GM21529 (cell line): ENCODE measurements around the gene ADGRG1.
"Not testable (repeated sequence)": the region's sequence is repeated elsewhere in the genome, so short reads cannot be mapped to it uniquely, and the experiment has no call there.

Experiments
- ATAC-seq: cut with Tn5 transposase; IDR thresholded peaks from one replicate; pipeline ENCODE4 v1.9.1; 2021; ENCODE audit not compliant: unreplicated experiment

Gene ADGRG1

GRCh38 chr16:57665541-57665940 lies 37.1 kb downstream of the ADGRG1 start:
- ATAC-seq: no peak

GRCh38 chr16:57666353-57667047 lies 38.1 kb downstream of the ADGRG1 start:
- ATAC-seq: no peak

- ATAC-seq: no peak
Observed at GRCh38 chr16:57667048-57667525, 38.7 kb downstream of the ADGRG1 start.

- ATAC-seq: no peak
Observed at GRCh38 chr16:57667526-57668262, 39.3 kb downstream of the ADGRG1 start.

- no peak for ATAC-seq
Observed at GRCh38 chr16:57668263-57668571, 39.8 kb downstream of the ADGRG1 start, which contains the start of gene ADGRG3. TSS of gene ADGRG3 (plus strand) at chr16:57668306. CDS start at chr16:57668348, 42 bp downstream.

- ATAC-seq: no peak
Observed at GRCh38 chr16:57668630-57669475, 40.4 kb downstream of the ADGRG1 start.

GRCh38 chr16:57669476-57670162 lies 41.2 kb downstream of the ADGRG1 start:
- ATAC-seq: no peak

- ATAC-seq: no peak
Observed at GRCh38 chr16:57670196-57670595, 41.8 kb downstream of the ADGRG1 start.

- not testable (repeated sequence) for ATAC-seq
Observed at GRCh38 chr16:57671451-57671850, 43.0 kb downstream of the ADGRG1 start.

GRCh38 chr16:57672416-57672815 lies 44.0 kb downstream of the ADGRG1 start:
- ATAC-seq: no peak

- no peak for ATAC-seq
Observed at GRCh38 chr16:57672824-57673223, 44.4 kb downstream of the ADGRG1 start.

- ATAC-seq: no peak
Observed at GRCh38 chr16:57675741-57676551, 47.5 kb downstream of the ADGRG1 start.

- no peak for ATAC-seq
Observed at GRCh38 chr16:57676553-57677085, 48.2 kb downstream of the ADGRG1 start.

GRCh38 chr16:57677622-57678369 lies 49.4 kb downstream of the ADGRG1 start:
- ATAC-seq: no peak

- no peak for ATAC-seq
Observed at GRCh38 chr16:57679016-57679415, 50.6 kb downstream of the ADGRG1 start.

GRCh38 chr16:57679767-57680482 lies 51.5 kb downstream of the ADGRG1 start:
- ATAC-seq: no peak

- ATAC-seq: no peak
Observed at GRCh38 chr16:57680842-57681375, 52.5 kb downstream of the ADGRG1 start.
